ENCODE measurements around the gene RO60. TPM values are rescaled to one million over a fixed set of nuclear protein-coding genes. Genes with fewer than 3 reads are reported as not detected.

Gene RO60
- total and polyA plus RNA-seq, 3 donors from 2014 or later, result 26.7 to 96.3 (median 95.8) TPM

DNA sequence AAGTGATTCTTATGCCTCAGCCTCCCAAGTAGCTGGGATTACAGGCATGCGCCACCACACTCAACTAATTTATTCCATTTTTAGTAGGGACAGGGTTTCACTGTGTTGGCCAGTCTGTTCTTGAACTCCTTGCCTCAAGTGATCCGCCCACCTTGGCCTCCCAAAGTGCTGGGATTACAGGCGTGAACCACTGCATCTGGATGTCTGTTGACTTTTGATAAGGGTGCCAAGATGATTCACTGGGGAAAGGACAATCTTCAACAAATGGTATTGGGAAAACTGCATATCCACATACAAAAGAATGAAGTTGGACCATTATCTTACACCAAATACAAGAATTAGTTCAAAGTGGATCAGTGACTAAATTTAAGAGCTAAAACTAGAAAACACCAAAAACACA lies 19.8 kb downstream of the RO60 start:
- TF ChIP-seq POLR2A (IDR thresholded peaks at IDR 0.05), result no peak
- TF ChIP-seq, protein P1, sequence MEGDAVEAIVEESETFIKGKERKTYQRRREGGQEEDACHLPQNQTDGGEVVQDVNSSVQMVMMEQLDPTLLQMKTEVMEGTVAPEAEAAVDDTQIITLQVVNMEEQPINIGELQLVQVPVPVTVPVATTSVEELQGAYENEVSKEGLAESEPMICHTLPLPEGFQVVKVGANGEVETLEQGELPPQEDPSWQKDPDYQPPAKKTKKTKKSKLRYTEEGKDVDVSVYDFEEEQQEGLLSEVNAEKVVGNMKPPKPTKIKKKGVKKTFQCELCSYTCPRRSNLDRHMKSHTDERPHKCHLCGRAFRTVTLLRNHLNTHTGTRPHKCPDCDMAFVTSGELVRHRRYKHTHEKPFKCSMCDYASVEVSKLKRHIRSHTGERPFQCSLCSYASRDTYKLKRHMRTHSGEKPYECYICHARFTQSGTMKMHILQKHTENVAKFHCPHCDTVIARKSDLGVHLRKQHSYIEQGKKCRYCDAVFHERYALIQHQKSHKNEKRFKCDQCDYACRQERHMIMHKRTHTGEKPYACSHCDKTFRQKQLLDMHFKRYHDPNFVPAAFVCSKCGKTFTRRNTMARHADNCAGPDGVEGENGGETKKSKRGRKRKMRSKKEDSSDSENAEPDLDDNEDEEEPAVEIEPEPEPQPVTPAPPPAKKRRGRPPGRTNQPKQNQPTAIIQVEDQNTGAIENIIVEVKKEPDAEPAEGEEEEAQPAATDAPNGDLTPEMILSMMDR (IDR thresholded peaks at IDR 0.05), result no peak
- no peaks in the 10 kb centered on the region for H3K9me3 ChIP-seq
- H3K36me3 ChIP-seq (ENCODE audit: low read depth, missing control alignments), result peaks cover 3% of the 10 kb centered on the region
- H3K27me3 ChIP-seq, result no peaks in the 10 kb centered on the region
- 85 to 92% methylated on average over 3 of the region's 3 CpGs for WGBS, 2 donors
- intact Hi-C loops (cut with DNase I; ENCODE audit: low total_unique reads), result no loop called here
- no peak overlapping the region for H3K27ac ChIP-seq
- H3K4me3 ChIP-seq, result no peak overlapping the region
- H3K4me1 ChIP-seq, result no peaks in the 10 kb centered on the region
- DNase-seq, result no peak

DNA sequence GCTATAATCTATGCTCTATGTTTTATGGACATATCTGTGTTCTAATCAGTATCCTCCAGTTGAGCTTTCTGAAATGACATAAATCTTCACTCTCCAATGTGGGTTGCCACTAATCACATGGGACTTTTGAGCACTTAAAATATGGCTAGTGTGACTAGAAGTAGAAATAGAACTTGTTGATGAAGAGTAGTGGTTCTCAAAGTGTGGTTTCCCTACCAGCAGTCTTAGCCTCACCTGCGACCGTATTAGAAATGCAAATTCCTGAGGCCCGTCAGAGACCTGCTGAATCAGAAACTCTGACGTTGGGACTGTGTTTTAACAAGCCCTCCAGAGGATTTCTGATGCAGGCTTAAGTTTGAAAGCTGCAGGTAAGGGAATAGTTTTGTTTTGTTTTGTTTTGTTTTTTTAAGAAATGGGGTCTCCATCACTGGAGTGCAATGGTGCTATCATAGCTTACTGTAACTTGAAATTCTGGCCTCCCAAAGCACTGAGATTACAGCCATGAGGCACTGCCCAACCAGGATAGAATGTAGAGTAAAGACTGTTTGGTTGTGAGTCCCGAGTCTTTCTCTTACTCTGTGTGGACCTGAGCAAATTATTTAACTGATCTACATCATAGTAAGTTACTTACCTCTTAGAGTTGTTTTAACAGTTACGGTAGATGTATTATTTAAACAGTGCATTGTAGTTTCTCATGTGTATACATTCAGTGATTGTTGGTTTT lies 24.1 kb downstream of the RO60 start:
- no peak for DNase-seq
- H3K4me3 ChIP-seq, result no peak overlapping the region
- 90 to 91% methylated on average over 6 of the region's 6 CpGs for WGBS, 2 donors
- no peaks in the 10 kb centered on the region for H3K9me3 ChIP-seq
- H3K4me1 ChIP-seq, result no peaks in the 10 kb centered on the region
- H3K27ac ChIP-seq, result no peak overlapping the region
- H3K27me3 ChIP-seq, result no peaks in the 10 kb centered on the region
- intact Hi-C loops (cut with DNase I; ENCODE audit: low total_unique reads), result no loop called here
- no peak for TF ChIP-seq POLR2A (IDR thresholded peaks at IDR 0.05)
- TF ChIP-seq, protein P1 (IDR thresholded peaks at IDR 0.05), result no peak
- peaks cover 3% of the 10 kb centered on the region for H3K36me3 ChIP-seq (ENCODE audit: low read depth, missing control alignments)

DNA sequence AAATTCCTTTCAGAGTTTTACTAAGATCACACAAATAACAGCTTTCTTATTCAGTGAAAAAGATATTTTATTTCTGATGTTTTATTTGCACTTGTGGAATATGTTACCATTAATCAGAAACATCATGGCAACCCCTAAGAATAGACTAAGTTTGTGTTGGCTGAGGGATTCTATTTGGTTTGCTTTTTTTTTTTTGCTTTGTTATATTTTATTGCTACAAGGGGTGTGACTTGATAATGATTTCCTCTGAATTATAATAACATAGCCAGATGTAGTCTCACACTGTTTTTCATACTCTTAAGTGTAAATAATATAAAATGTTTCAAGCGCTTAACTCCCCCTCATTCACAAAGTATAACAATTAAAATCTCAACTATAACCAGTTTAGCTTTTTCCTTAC lies 25.9 kb downstream of the RO60 start:
- intact Hi-C loops (cut with DNase I; ENCODE audit: low total_unique reads), result no loop called here
- Histone ChIP-seq H3K4me1 (no peaks in the 10 kb centered on the region), H3K27me3 (no peaks in the 10 kb centered on the region), H3K4me3 (no peak overlapping the region), H3K36me3 (ENCODE audit: low read depth, missing control alignments) (peaks cover 3% of the 10 kb centered on the region), H3K27ac (no peak overlapping the region), H3K9me3 (no peaks in the 10 kb centered on the region)
- DNase-seq, result no peak
- 88 to 98% methylated on average over 1 of the region's 1 CpG for WGBS, 2 donors
- TF ChIP-seq, protein P1 (IDR thresholded peaks at IDR 0.05), result no peak
- TF ChIP-seq POLR2A (IDR thresholded peaks at IDR 0.05), result no peak

DNA sequence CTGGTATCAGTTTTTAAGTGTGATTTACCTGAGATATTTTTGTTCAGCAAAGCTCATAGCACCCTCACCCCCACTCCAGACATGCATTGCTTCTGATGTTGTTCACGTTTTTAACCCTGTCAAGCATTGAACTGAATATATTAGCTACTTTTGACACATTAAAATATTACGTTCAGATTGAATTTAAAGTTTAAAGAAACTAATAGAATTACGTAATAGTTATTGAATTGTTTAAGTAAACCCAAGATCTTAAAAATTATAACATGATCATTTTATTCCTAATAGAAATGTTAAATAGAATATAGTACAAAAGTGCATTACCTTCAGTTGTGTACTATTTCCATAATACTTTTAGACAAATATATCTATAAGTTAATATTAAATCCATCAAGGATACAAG lies 26.9 kb downstream of the RO60 start:
- intact Hi-C loops (cut with DNase I; ENCODE audit: low total_unique reads), result no loop called here
- H3K36me3 ChIP-seq (ENCODE audit: low read depth, missing control alignments), result no peaks in the 10 kb centered on the region
- 93% methylated on average over 3 of the region's 3 CpGs for WGBS, 2 donors
- no peaks in the 10 kb centered on the region for H3K4me1 ChIP-seq
- no peaks in the 10 kb centered on the region for H3K27me3 ChIP-seq
- H3K27ac ChIP-seq, result no peak overlapping the region
- H3K9me3 ChIP-seq, result no peaks in the 10 kb centered on the region
- H3K4me3 ChIP-seq, result no peak overlapping the region
- TF ChIP-seq, protein P1 (IDR thresholded peaks at IDR 0.05), result no peak
- no peak for TF ChIP-seq POLR2A (IDR thresholded peaks at IDR 0.05)
- DNase-seq, result no peak

DNA sequence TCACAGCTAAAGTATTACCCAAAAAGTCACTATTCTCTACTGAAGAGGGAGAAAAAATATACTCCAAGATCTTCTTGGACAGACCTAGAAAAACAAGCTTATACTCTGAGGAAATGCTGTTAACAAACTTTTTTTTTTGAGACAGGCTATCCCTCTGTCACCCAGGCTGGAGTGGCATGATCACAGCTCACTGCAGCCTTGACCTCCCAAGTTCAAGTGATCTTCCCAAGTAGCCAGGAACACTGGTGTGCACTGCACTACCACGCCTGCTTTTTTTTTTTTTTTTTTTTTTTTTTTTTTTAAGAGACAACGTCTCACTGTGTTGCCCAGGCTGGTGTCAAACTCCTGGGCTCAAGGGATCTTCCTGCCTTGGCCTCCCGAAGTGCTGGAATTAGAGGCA lies 28.5 kb downstream of the RO60 start:
- Histone ChIP-seq H3K36me3 (ENCODE audit: low read depth, missing control alignments) (no peaks in the 10 kb centered on the region), H3K4me3 (no peak overlapping the region), H3K27me3 (no peaks in the 10 kb centered on the region), H3K9me3 (no peaks in the 10 kb centered on the region), H3K4me1 (no peaks in the 10 kb centered on the region), H3K27ac (peak overlapping the region in 1 of 2 donors; percentile 38)
- DNase-seq, result peak; percentile 24
- TF ChIP-seq, protein P1 (IDR thresholded peaks at IDR 0.05), result no peak
- no peak for TF ChIP-seq POLR2A (IDR thresholded peaks at IDR 0.05)
- intact Hi-C loops (cut with DNase I; ENCODE audit: low total_unique reads), result no loop called here
- WGBS, 2 donors, result 28 to 54% methylated on average over 3 of the region's 3 CpGs
